HCT116 (cell line): ENCODE results near the gene KCNAB3. TPM values are rescaled to one million over a fixed set of nuclear protein-coding genes. Genes with fewer than 3 reads are reported as not detected.

Source experiments
- ATAC-seq: fragments of 200-7000 bp; cut with Tn5 transposase; 2 replicates; pipeline ENCODE4 v1.9.1; 2020; ENCODE audit warnings: mild to moderate bottlenecking, moderate library complexity
- BruUV-seq: library from RNA; stranded (reverse); fragments of 400-500 nt; replicated peaks from 2 replicates; lab custom pipeline; 2021; lab: Mats Ljungman, UMichigan
- CTCF ChIA-PET: fragments of 300-600 bp; sonication (Branson Sonifier 250); formaldehyde crosslinking; loops from one replicate; lab custom pipeline; 2021; ENCODE audit warnings: antibody characterized with exemption; lab: Charles Lee
- POLR2A ChIA-PET: fragments of 300-600, 350-600 bp; sonication (Branson Sonifier 250); formaldehyde crosslinking; loops from one replicate; lab custom pipeline; 2021; ENCODE audit warnings: antibody characterized with exemption; lab: Charles Lee
- RAD21 ChIA-PET, 2 experiments: fragments of 300-600 bp; sonication (Branson Sonifier 250); formaldehyde crosslinking; loops; one replicate each; lab custom pipeline; 2023; ENCODE audit warnings: low total read pairs in 2 of 2; ENCODE audit not compliant: uncharacterized antibody in 2 of 2, unreplicated experiment in 2 of 2, low non-redundant PET in 1 of 2; lab: Charles Lee
- DNase-seq: peaks from one replicate; pipeline ENCODE4 v3.0.0-alpha.2; 2010; ENCODE audit warnings: low read depth, low spot score
- H2AFZ ChIP-seq: fragments of 200-600 bp; shearing (Covaris generic), sonication (generic); 2 replicates; pipeline ENCODE4 v1.6.1; 2017; ENCODE audit warnings: low read depth, mixed run types, mixed read lengths, antibody characterized with exemption, low read length; ENCODE audit not compliant: poor library complexity, severe bottlenecking
- H3K27ac ChIP-seq: 2 replicates; pipeline ENCODE4 v1.5.1; 2012; ENCODE audit warnings: low read depth, low read length
- H3K27me3 ChIP-seq: fragments of 200-600 bp; sonication (generic); 2 replicates; pipeline ENCODE4 v1.6.1; 2016; ENCODE audit warnings: mixed run types, low read length, mixed read lengths; ENCODE audit not compliant: insufficient read depth
- H3K36me3 ChIP-seq, 2 experiments: fragments of 200-500 bp in 1 of 2; fragments of 200-600 bp in 1 of 2; sonication (Bioruptor generic) in 1 of 2; sonication (generic) in 1 of 2; 2 replicates each; pipeline versions ENCODE4 v1.5.1 to v1.6.1; 2014 to 2016; ENCODE audit warnings: low read length in 2 of 2, inconsistent platforms in 1 of 2, mixed read lengths in 1 of 2, mixed run types in 1 of 2; ENCODE audit not compliant: insufficient read depth in 2 of 2, control insufficient read depth in 1 of 2
- H3K4me1 ChIP-seq, 2 experiments: fragments of 200-600 bp in 1 of 2; sonication (generic) in 1 of 2; 2 replicates each; pipeline versions ENCODE4 v1.5.1 to v1.6.1; 2012 to 2017; ENCODE audit warnings: low read length in 2 of 2, inconsistent platforms in 1 of 2, mild to moderate bottlenecking in 1 of 2, mixed read lengths in 1 of 2, mixed run types in 1 of 2, moderate library complexity in 1 of 2; ENCODE audit not compliant: insufficient read depth in 2 of 2, control insufficient read depth in 1 of 2
- H3K4me2 ChIP-seq: fragments of 200-600 bp; sonication (generic); 2 replicates; pipeline ENCODE4 v1.6.1; 2017; ENCODE audit warnings: mixed run types, low read length, mixed read lengths
- H3K4me3 ChIP-seq, 2 experiments: fragments of 200-600 bp in 1 of 2; sonication (generic) in 1 of 2; replicated peaks in 1 of 2; 2 replicates each; pipeline ENCODE4 v1.5.1; 2011 to 2016; ENCODE audit warnings: low read length in 2 of 2, control low read depth in 1 of 2, low read depth in 1 of 2, mild to moderate bottlenecking in 1 of 2, mixed read lengths in 1 of 2, mixed run types in 1 of 2
- H3K79me2 ChIP-seq: fragments of 200-600 bp; sonication (generic); 2 replicates; pipeline ENCODE4 v1.6.1; 2017; ENCODE audit warnings: mild to moderate bottlenecking, mixed run types, low read length, moderate library complexity, mixed read lengths; ENCODE audit not compliant: insufficient read depth
- H3K9ac ChIP-seq: fragments of 200-600 bp; sonication (generic); 2 replicates; pipeline ENCODE4 v1.6.1; 2016; ENCODE audit warnings: low read length, mixed read lengths
- H3K9me2 ChIP-seq: fragments of 200-600 bp; sonication (generic), shearing (Covaris generic); 2 replicates; pipeline ENCODE4 v1.6.1; 2017; ENCODE audit warnings: mixed run types, mild to moderate bottlenecking, moderate library complexity; ENCODE audit not compliant: insufficient read depth
- H3K9me3 ChIP-seq, 2 experiments: fragments of 200-500 bp in 1 of 2; fragments of 200-600 bp in 1 of 2; sonication (Bioruptor generic) in 1 of 2; sonication (generic) in 1 of 2; 2 replicates each; pipeline ENCODE4 v1.6.1; 2014 to 2017; ENCODE audit warnings: low read length in 2 of 2, mixed read lengths in 2 of 2, inconsistent platforms in 1 of 2, low read depth in 1 of 2, mild to moderate bottlenecking in 1 of 2, mixed run types in 1 of 2, moderate library complexity in 1 of 2; ENCODE audit not compliant: control insufficient read depth in 1 of 2, insufficient read depth in 1 of 2
- H4K20me1 ChIP-seq: fragments of 200-600 bp; sonication (generic), shearing (Covaris generic); 2 replicates; pipeline ENCODE4 v1.6.1; 2017; ENCODE audit warnings: mixed run types, mild to moderate bottlenecking, moderate library complexity; ENCODE audit not compliant: insufficient read depth
- CBX3 ChIP-seq: IDR thresholded peaks from 2 replicates; pipeline ENCODE4 v1.6.1; 2012; ENCODE audit warnings: low read depth
- CEBPB ChIP-seq: IDR thresholded peaks from 2 replicates; pipeline ENCODE4 v1.6.1; 2012; ENCODE audit warnings: low read depth
- EGR1 ChIP-seq: IDR thresholded peaks from 2 replicates; pipeline ENCODE4 v1.6.1; 2012; ENCODE audit warnings: low read depth
- ELF1 ChIP-seq: IDR thresholded peaks from 2 replicates; pipeline ENCODE4 v1.6.1; 2012; ENCODE audit warnings: low read depth, borderline replicate concordance
- EZH2 ChIP-seq: fragments of 200-600 bp; sonication (generic); IDR thresholded peaks from 2 replicates; pipeline ENCODE4 v1.6.1; 2017; ENCODE audit warnings: antibody characterized with exemption, mixed run types
- EZH2phosphoT487 ChIP-seq: fragments of 200-600 bp; IDR thresholded peaks from 2 replicates; pipeline ENCODE4 v1.6.1; 2018; ENCODE audit warnings: antibody characterized with exemption, borderline replicate concordance
- POLR2AphosphoS5 ChIP-seq: IDR thresholded peaks from 2 replicates; pipeline ENCODE4 v1.6.1; 2011; ENCODE audit warnings: mild to moderate bottlenecking, low read depth, low read length, moderate library complexity
- RAD21 ChIP-seq: IDR thresholded peaks from 2 replicates; pipeline ENCODE4 v1.6.1; 2012; ENCODE audit warnings: low read depth, mild to moderate bottlenecking
- SIN3A ChIP-seq: IDR thresholded peaks from 2 replicates; pipeline ENCODE4 v1.6.1; 2012; ENCODE audit warnings: low read depth
- SP1 ChIP-seq: IDR thresholded peaks from 2 replicates; pipeline ENCODE4 v1.6.1; 2012; ENCODE audit warnings: low read depth
- SRF ChIP-seq: IDR thresholded peaks from 2 replicates; pipeline ENCODE4 v1.6.1; 2012; ENCODE audit warnings: low read depth
- TCF7L2 ChIP-seq: IDR thresholded peaks from 2 replicates; pipeline ENCODE4 v1.7.0; 2011; ENCODE audit warnings: borderline replicate concordance, inconsistent platforms; ENCODE audit not compliant: insufficient read depth, insufficient read length; ENCODE audit errors: extremely low read depth
- ZFX ChIP-seq: fragments of 450-650 bp; IDR thresholded peaks from 2 replicates; pipeline ENCODE4 v1.6.1; 2017
- intact Hi-C: fragments of 100-400 bp; cut with micrococcal nuclease; formaldehyde crosslinking; loops from 2 replicates; pipeline ENCODE4 v1.10.0; 2022
- total RNA-seq: library from RNA; stranded (reverse); gene quantifications from one replicate; pipeline ENCODE4 v1.2.1, GENCODE V29; 2021; ENCODE audit not compliant: unreplicated experiment
- TF ChIP-seq, protein P1 (sequence below): IDR thresholded peaks from 2 replicates; pipeline ENCODE4 v1.6.1; 2012; ENCODE audit warnings: low read depth
- TF ChIP-seq, protein P2 (sequence below): IDR thresholded peaks from 2 replicates; pipeline ENCODE4 v1.6.1; 2011; ENCODE audit warnings: mild to moderate bottlenecking, low read length, moderate library complexity; ENCODE audit not compliant: insufficient replicate concordance; ENCODE audit errors: extremely low read depth
- TF ChIP-seq, protein P3 (sequence below): IDR thresholded peaks from 2 replicates; pipeline ENCODE4 v1.6.1; 2012

The KCNAB3 gene
- total RNA-seq, 1 experiment from 2014 or later, result 7.1 TPM

DNA sequence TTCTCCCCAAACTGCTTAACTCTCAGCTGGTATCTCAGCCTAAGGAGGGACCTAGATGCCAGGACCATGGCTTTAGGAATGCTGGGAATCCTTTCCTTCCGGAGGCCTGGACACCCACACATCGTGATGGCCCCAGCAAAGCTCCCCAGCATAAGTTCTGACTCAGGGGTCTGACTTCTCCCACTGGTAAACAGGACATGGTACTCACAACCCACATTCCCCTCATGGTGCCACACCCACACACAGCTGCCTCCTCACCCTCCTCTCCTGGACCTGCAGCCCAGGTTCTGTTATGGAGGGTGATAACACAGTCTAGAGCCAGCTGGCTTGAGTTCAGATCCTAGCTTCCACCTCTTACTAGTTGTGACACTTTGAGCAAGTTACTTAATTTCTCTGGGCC is 12.8 kb downstream of the KCNAB3 start:
- ChIA-PET RAD21 (no interaction called here), CTCF (interaction anchor here (2.1 kb wide), 1 partner anchor 125 kb away, joined by 7 read pairs; no protein-coding TSS in a partner anchor), POLR2A (interaction anchor here (1.2 to 2.3 kb wide), 2 partner anchors 10 to 80 kb away, joined by 3 to 8 read pairs; no protein-coding TSS in a partner anchor)
- Histone ChIP-seq H3K27me3 (no peaks in the 10 kb centered on the region), H3K4me2 (no peak overlapping the region), H3K9ac (no peak overlapping the region), H4K20me1 (no peaks in the 10 kb centered on the region), H3K9me3 (no peaks in the 10 kb centered on the region), H3K9me2 (no peaks in the 10 kb centered on the region), H2AFZ (no peak overlapping the region), H3K79me2 (no peaks in the 10 kb centered on the region), H3K4me1 (peaks cover 10 to 28% of the 10 kb centered on the region in 2 experiments; a peak in 3 of 4 replicates), H3K36me3 (no peaks in the 10 kb centered on the region), H3K27ac (no peak overlapping the region), H3K4me3 (no peak overlapping the region)
- intact Hi-C loops, result no loop called here
- DNase-seq (no peak), ATAC-seq (no peak)
- no TSS peak for BruUV-seq
- no peak for TF ChIP-seq ZFX
- no peak for TF ChIP-seq POLR2AphosphoS5
- TF ChIP-seq RAD21, result no peak
- TF ChIP-seq EZH2phosphoT487, result no peak
- no peak for TF ChIP-seq TCF7L2
- TF ChIP-seq ELF1, result no peak
- no peak for TF ChIP-seq SP1
- TF ChIP-seq EZH2, result no peak

DNA sequence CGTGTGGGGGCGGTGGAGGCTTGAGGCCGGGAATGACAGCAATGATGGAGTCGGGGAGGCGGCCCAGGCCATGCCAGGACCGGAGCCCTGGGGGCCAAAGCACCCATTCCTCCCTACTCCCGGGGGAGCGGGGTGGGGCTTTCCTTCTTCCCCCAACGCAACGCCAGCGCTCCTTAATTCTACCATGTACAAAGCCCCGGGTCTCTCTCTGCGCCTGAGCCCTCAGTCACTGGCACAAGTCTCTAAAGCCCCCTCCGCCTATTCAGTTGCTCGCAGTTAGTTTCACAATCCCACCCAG is 13.3 kb downstream of the KCNAB3 start:
- RAD21 ChIA-PET, result no interaction called here
- CTCF ChIA-PET, result interaction anchor here (1.7 to 2.1 kb wide), 2 partner anchors 125 kb away, joined by 5 to 7 read pairs; no protein-coding TSS in a partner anchor
- Histone ChIP-seq H3K4me1 (peaks cover 10 to 28% of the 10 kb centered on the region in 2 experiments; a peak in 3 of 4 replicates), H3K4me2 (peak overlapping the region; percentile 24; the same call in 1 of the 2 replicates), H4K20me1 (no peaks in the 10 kb centered on the region), H3K9me2 (no peaks in the 10 kb centered on the region), H3K9me3 (no peaks in the 10 kb centered on the region), H3K79me2 (no peaks in the 10 kb centered on the region), H3K36me3 (0 out of 4 replicates have a peak, but pooled peaks cover 0 to 3% of the 10 kb centered on the region in 2 experiments), H2AFZ (no peak overlapping the region), H3K27ac (no peak overlapping the region; the same call in 1 of the 2 replicates), H3K27me3 (no peaks in the 10 kb centered on the region), H3K4me3 (no peak overlapping the region), H3K9ac (no peak overlapping the region)
- intact Hi-C loops, result no loop called here
- BruUV-seq, result no TSS peak
- POLR2A ChIA-PET, result interaction anchor here (1.0 to 2.3 kb wide), 2 partner anchors 10 to 78 kb away, joined by 3 to 8 read pairs; no protein-coding TSS in a partner anchor
- DNase-seq (no peak), ATAC-seq (no peak)
- TF ChIP-seq EZH2 (no peak), CEBPB (no peak), CBX3 (no peak), ZFX (no peak), SIN3A (no peak), EGR1 (no peak), SRF (no peak)
- TF ChIP-seq, protein P1, sequence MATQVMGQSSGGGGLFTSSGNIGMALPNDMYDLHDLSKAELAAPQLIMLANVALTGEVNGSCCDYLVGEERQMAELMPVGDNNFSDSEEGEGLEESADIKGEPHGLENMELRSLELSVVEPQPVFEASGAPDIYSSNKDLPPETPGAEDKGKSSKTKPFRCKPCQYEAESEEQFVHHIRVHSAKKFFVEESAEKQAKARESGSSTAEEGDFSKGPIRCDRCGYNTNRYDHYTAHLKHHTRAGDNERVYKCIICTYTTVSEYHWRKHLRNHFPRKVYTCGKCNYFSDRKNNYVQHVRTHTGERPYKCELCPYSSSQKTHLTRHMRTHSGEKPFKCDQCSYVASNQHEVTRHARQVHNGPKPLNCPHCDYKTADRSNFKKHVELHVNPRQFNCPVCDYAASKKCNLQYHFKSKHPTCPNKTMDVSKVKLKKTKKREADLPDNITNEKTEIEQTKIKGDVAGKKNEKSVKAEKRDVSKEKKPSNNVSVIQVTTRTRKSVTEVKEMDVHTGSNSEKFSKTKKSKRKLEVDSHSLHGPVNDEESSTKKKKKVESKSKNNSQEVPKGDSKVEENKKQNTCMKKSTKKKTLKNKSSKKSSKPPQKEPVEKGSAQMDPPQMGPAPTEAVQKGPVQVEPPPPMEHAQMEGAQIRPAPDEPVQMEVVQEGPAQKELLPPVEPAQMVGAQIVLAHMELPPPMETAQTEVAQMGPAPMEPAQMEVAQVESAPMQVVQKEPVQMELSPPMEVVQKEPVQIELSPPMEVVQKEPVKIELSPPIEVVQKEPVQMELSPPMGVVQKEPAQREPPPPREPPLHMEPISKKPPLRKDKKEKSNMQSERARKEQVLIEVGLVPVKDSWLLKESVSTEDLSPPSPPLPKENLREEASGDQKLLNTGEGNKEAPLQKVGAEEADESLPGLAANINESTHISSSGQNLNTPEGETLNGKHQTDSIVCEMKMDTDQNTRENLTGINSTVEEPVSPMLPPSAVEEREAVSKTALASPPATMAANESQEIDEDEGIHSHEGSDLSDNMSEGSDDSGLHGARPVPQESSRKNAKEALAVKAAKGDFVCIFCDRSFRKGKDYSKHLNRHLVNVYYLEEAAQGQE, result no peak
- TF ChIP-seq, protein P2, sequence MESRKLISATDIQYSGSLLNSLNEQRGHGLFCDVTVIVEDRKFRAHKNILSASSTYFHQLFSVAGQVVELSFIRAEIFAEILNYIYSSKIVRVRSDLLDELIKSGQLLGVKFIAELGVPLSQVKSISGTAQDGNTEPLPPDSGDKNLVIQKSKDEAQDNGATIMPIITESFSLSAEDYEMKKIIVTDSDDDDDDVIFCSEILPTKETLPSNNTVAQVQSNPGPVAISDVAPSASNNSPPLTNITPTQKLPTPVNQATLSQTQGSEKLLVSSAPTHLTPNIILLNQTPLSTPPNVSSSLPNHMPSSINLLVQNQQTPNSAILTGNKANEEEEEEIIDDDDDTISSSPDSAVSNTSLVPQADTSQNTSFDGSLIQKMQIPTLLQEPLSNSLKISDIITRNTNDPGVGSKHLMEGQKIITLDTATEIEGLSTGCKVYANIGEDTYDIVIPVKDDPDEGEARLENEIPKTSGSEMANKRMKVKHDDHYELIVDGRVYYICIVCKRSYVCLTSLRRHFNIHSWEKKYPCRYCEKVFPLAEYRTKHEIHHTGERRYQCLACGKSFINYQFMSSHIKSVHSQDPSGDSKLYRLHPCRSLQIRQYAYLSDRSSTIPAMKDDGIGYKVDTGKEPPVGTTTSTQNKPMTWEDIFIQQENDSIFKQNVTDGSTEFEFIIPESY, result no peak
- TF ChIP-seq, protein P3, sequence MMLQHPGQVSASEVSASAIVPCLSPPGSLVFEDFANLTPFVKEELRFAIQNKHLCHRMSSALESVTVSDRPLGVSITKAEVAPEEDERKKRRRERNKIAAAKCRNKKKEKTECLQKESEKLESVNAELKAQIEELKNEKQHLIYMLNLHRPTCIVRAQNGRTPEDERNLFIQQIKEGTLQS, result no peak
